Ishikawa (cell line): Measurements from ENCODE around the gene C1orf122.

Source experiments
- CEBPB ChIP-seq: IDR thresholded peaks from 2 replicates; pipeline ENCODE4 v1.6.1; 2012
- CREB1 ChIP-seq: IDR thresholded peaks from 2 replicates; pipeline ENCODE4 v1.6.1; 2012; ENCODE audit warnings: low read depth
- EGR1 ChIP-seq: IDR thresholded peaks from 2 replicates; pipeline ENCODE4 v1.6.1; 2012
- EP300 ChIP-seq: IDR thresholded peaks from 2 replicates; pipeline ENCODE4 v1.6.1; 2012; ENCODE audit warnings: borderline replicate concordance
- FOXM1 ChIP-seq: IDR thresholded peaks from 2 replicates; pipeline ENCODE4 v1.6.1; 2012; ENCODE audit warnings: low read depth, borderline replicate concordance
- NFIC ChIP-seq: IDR thresholded peaks from 2 replicates; pipeline ENCODE4 v1.6.1; 2012
- RAD21 ChIP-seq: IDR thresholded peaks from 2 replicates; pipeline ENCODE4 v1.6.1; 2012; ENCODE audit warnings: low read depth
- TAF1 ChIP-seq: IDR thresholded peaks from 2 replicates; pipeline ENCODE4 v1.6.1; 2012; ENCODE audit warnings: low read depth, mild to moderate bottlenecking
- TCF12 ChIP-seq: IDR thresholded peaks from 2 replicates; pipeline ENCODE4 v1.6.1; 2012; ENCODE audit warnings: low read depth
- TEAD4 ChIP-seq: IDR thresholded peaks from 2 replicates; pipeline ENCODE4 v1.6.1; 2012
- YY1 ChIP-seq: IDR thresholded peaks from 2 replicates; pipeline ENCODE4 v1.6.1; 2012; ENCODE audit warnings: low read depth
- ZBTB7A ChIP-seq: IDR thresholded peaks from 2 replicates; pipeline ENCODE4 v1.6.1; 2012; ENCODE audit warnings: low read depth
- TF ChIP-seq, protein P1 (sequence below): IDR thresholded peaks from 2 replicates; pipeline ENCODE4 v1.6.1; 2012
- TF ChIP-seq, protein P2 (sequence below): IDR thresholded peaks from 2 replicates; pipeline ENCODE4 v1.6.1; 2012
- TF ChIP-seq, protein P3 (sequence below): IDR thresholded peaks from 2 replicates; pipeline ENCODE4 v1.6.1; 2012; ENCODE audit warnings: low read depth, mild to moderate bottlenecking

Gene C1orf122

DNA sequence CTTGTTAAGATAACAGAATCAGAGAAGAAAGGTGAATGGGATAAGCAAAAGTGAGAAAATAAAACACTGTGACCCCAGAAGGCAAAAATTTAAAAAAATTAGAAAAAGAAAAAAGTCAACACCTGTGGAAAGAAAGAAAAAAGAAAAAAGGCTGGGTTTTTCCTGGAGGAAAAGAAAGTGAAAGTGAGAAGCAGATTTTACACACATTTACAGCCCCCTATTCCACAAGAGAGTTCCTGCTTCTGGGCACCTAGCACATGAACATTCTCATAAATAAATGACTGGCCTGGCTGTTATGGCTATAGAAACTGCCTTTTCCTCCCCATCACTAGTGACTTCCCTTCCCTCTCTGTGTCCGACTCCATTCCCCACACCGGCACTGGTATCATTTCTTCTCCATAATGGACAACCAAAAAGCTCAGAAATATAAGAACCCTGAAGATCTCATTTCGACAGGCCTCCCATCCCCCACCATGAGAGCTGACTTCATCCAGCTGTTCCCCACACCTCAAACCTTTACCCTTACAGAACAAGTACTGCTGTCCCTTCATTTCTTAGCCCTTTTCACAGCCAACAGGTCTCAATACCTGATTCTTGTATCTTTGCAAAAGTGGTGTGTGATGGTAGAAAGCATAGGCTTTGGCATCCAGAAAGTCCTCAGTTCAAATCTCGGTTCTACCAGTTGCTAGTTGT lies 39.2 kb downstream of the C1orf122 start:
- TF ChIP-seq, protein P1, sequence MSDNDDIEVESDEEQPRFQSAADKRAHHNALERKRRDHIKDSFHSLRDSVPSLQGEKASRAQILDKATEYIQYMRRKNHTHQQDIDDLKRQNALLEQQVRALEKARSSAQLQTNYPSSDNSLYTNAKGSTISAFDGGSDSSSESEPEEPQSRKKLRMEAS, result no peak
- TF ChIP-seq, protein P2, sequence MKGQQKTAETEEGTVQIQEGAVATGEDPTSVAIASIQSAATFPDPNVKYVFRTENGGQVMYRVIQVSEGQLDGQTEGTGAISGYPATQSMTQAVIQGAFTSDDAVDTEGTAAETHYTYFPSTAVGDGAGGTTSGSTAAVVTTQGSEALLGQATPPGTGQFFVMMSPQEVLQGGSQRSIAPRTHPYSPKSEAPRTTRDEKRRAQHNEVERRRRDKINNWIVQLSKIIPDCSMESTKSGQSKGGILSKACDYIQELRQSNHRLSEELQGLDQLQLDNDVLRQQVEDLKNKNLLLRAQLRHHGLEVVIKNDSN, result no peak
- no peak for TF ChIP-seq RAD21
- no peak for TF ChIP-seq FOXM1
- TF ChIP-seq EGR1, result no peak
- TF ChIP-seq ZBTB7A, result no peak
- no peak for TF ChIP-seq TEAD4

DNA sequence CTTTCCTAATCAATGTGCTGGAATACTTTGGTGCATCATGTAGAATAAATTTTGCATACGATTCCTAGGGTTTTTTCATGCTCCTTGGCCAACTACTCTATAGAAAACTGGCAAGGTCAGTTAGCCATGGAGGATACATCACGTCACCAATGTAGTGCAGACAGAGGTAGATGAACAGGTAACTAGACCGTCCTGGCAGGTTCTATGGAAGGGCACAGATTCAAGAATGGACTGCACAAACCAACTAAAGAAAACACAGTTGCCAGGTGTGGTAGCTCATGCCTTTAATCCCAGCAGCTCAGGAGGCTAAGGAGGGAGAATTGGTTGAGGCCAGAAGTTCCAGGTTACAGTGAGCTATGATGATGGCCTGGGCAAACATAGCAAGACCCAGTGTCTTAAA lies 41.9 kb downstream of the C1orf122 start:
- TF ChIP-seq TCF12 (no peak), CEBPB (no peak), NFIC (no peak), EGR1 (no peak)
- TF ChIP-seq, protein P1, result no peak

DNA sequence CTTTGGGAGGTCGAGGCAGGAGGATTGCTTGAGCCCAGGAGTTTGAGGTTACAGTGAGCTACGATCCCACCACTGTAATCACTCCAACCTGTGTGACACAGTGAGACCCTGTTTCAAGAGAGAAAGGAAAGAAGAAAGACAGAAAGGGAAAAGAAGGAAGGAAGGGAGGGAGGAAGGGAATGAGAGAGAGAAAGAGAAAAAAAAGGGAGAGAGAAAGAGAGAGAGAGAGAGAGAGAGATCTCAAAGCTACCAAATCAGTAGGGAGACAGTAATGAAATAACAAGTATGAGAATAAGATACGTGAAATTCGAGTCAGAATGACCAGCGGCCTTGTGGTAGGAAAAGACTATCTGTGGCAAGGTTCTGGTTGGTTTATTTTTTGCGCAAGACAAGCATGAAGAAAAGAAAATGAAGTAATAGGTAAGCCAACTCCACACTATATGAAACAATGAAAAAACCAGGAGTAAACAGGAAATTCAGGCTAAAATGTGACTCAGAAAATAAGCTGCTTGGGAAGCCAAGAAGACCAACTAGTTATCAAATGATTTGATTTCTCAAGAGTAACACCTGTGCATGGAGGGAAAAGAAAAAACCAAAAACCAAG lies 42.9 kb downstream of the C1orf122 start:
- no peak for TF ChIP-seq TEAD4
- TF ChIP-seq NFIC, result no peak
- TF ChIP-seq RAD21, result no peak
- no peak for TF ChIP-seq YY1
- no peak for TF ChIP-seq ZBTB7A
- 0 out of 2 replicates have a peak, but pooled peaks have one; percentile 22 for TF ChIP-seq CEBPB
- TF ChIP-seq, protein P1, result no peak
- TF ChIP-seq, protein P2, result no peak
- TF ChIP-seq, protein P3, sequence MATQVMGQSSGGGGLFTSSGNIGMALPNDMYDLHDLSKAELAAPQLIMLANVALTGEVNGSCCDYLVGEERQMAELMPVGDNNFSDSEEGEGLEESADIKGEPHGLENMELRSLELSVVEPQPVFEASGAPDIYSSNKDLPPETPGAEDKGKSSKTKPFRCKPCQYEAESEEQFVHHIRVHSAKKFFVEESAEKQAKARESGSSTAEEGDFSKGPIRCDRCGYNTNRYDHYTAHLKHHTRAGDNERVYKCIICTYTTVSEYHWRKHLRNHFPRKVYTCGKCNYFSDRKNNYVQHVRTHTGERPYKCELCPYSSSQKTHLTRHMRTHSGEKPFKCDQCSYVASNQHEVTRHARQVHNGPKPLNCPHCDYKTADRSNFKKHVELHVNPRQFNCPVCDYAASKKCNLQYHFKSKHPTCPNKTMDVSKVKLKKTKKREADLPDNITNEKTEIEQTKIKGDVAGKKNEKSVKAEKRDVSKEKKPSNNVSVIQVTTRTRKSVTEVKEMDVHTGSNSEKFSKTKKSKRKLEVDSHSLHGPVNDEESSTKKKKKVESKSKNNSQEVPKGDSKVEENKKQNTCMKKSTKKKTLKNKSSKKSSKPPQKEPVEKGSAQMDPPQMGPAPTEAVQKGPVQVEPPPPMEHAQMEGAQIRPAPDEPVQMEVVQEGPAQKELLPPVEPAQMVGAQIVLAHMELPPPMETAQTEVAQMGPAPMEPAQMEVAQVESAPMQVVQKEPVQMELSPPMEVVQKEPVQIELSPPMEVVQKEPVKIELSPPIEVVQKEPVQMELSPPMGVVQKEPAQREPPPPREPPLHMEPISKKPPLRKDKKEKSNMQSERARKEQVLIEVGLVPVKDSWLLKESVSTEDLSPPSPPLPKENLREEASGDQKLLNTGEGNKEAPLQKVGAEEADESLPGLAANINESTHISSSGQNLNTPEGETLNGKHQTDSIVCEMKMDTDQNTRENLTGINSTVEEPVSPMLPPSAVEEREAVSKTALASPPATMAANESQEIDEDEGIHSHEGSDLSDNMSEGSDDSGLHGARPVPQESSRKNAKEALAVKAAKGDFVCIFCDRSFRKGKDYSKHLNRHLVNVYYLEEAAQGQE, result no peak

DNA sequence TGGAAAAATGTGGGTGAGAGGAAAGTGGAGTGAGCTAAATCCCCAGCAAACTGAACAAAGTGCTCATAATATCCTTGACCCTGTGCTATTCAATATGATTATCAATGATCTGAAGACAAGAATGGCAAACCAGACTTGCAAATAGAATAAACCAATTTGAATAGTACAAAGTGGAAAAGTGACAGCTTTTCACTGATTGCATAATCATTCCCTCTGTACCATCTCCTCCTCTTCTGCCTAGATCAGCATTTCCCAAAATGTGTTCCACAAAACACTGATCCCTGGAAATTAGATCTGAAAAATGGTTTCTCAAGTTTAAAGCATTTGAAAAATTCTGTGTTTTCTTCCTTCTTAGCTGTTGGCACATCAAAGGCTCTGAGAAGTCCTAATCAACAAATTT lies 43.7 kb downstream of the C1orf122 start:
- TF ChIP-seq CEBPB, result peak; percentile 35; the same call in 1 of the 2 replicates
- TF ChIP-seq, protein P1, result no peak

DNA sequence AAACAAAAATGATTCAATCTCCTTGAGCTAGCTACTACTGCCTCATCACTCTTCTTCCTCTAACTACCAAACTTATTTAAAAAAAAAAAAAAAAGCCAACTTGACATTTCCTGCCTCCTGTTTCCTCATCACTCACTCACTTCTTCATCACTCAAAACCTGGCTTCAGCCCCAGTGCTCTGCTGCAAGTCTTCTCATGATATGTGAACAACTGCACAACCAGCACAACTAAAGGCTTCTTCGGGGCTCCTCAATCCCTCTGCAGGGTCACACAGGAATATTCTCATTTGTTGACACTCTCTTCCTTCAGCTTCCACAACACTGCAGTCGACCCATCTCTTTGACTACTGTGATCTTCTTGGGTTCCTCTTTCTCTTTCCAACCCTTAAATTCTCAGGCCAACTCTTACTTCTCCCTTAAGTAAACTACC lies 44.2 kb downstream of the C1orf122 start:
- no peak for TF ChIP-seq EGR1
- TF ChIP-seq FOXM1, result no peak
- TF ChIP-seq EP300, result no peak
- no peak for TF ChIP-seq TAF1
- TF ChIP-seq YY1, result no peak
- TF ChIP-seq, protein P3, result no peak
- no peak for TF ChIP-seq ZBTB7A
- no peak for TF ChIP-seq CEBPB
- TF ChIP-seq TEAD4, result no peak
- no peak for TF ChIP-seq RAD21
- TF ChIP-seq TCF12, result no peak
- no peak for TF ChIP-seq CREB1
- TF ChIP-seq, protein P1, result no peak
- TF ChIP-seq, protein P2, result no peak
- TF ChIP-seq NFIC, result no peak
